Caki2 (cell line): ENCODE measurements around the gene SLC49A3. TPM values are rescaled to one million over a fixed set of nuclear protein-coding genes. Genes with fewer than 3 reads are reported as not detected.

ENCODE experiments used
- DNase-seq: peaks from one replicate; pipeline ENCODE4 v3.0.0-alpha.2; 2015; ENCODE audit warnings: low read depth
- in situ Hi-C: cut with HindIII; loops from 2 replicates; pipeline ENCODE4 v1.10.0; 2016; ENCODE audit warnings: low sequenced_read_pairs, low pct_unique_long_range_greater_than_20kb, mixed read lengths
- total RNA-seq: library from RNA; depleted of rRNA; stranded (reverse); fragments of >200 nt; shearing (Covaris generic); gene quantifications from 2 replicates; pipeline ENCODE4 v1.2.3, GENCODE V29; 2014; ENCODE audit warnings: low replicate concordance

Gene SLC49A3
- total RNA-seq, 1 experiment from 2014 or later: not detected

GRCh38 chr4:661231-661630, 27.7 kb downstream of the SLC49A3 start:
- in situ Hi-C loops: no loop called here
- no peak for DNase-seq

- DNase-seq: no peak
- in situ Hi-C loops: no loop called here
Measured at GRCh38 chr4:660401-660800, 28.6 kb downstream of the SLC49A3 start.

- DNase-seq: no peak
- in situ Hi-C loops: no loop called here
Measured at GRCh38 chr4:659851-660250, 29.1 kb downstream of the SLC49A3 start.

- DNase-seq: no peak
- in situ Hi-C loops: no loop called here
Measured at GRCh38 chr4:658681-659667, 30.0 kb downstream of the SLC49A3 start.

GRCh38 chr4:657834-658667, 30.9 kb downstream of the SLC49A3 start:
- no peak for DNase-seq
- in situ Hi-C loops: no loop called here

- in situ Hi-C loops: no loop called here
- no peak for DNase-seq
Measured at GRCh38 chr4:657338-657833, 31.6 kb downstream of the SLC49A3 start.

GRCh38 chr4:656436-657337, 32.3 kb downstream of the SLC49A3 start:
- in situ Hi-C loops: no loop called here
- DNase-seq: no peak

GRCh38 chr4:655464-656151, 33.3 kb downstream of the SLC49A3 start:
- DNase-seq: no peak
- in situ Hi-C loops: no loop called here

- in situ Hi-C loops: no loop called here
- DNase-seq: no peak
Measured at GRCh38 chr4:654871-655463, 34.0 kb downstream of the SLC49A3 start.

GRCh38 chr4:654503-654845, 34.5 kb downstream of the SLC49A3 start:
- no peak for DNase-seq
- in situ Hi-C loops: no loop called here

- in situ Hi-C loops: no loop called here
- no peak for DNase-seq
Measured at GRCh38 chr4:653831-654502, 35.0 kb downstream of the SLC49A3 start.

- in situ Hi-C loops: no loop called here
- DNase-seq: no peak
Measured at GRCh38 chr4:653080-653821, 35.7 kb downstream of the SLC49A3 start.

GRCh38 chr4:651884-652642, 36.9 kb downstream of the SLC49A3 start:
- in situ Hi-C loops: no loop called here

GRCh38 chr4:650951-651883, 37.7 kb downstream of the SLC49A3 start:
- no peak for DNase-seq
- in situ Hi-C loops: no loop called here

More at GRCh38 chr4:651884-652642, 36.9 kb downstream of the SLC49A3 start:
- DNase-seq: no peak
